Iris pigment epithelial cell (primary cell): ENCODE results near the gene ZNF583.

Experiments used
- DNase-seq: peaks from one replicate; pipeline ENCODE4 v3.0.0-alpha.2; 2011; ENCODE audit warnings: low read depth

The ZNF583 gene

GRCh38 chr19:56403764-56404704, at the start of gene ZNF583:
ZNF583 (plus strand) TSS chr19:56404332; CDS start chr19:56407115, 2,783 bp downstream.
- peak; percentile 98 for DNase-seq

GRCh38 chr19:56355517-56355916, 48.6 kb upstream of the ZNF583 start:
- no peak for DNase-seq

- DNase-seq = peak; percentile 56
Observed at GRCh38 chr19:56356944-56357343, 47.2 kb upstream of the ZNF583 start.

GRCh38 chr19:56360841-56361240, 43.3 kb upstream of the ZNF583 start:
- DNase-seq = no peak

- DNase-seq = peak; percentile 98
Observed at GRCh38 chr19:56367829-56368711, 36.1 kb upstream of the ZNF583 start.

- no peak for DNase-seq
Observed at GRCh38 chr19:56369886-56370676, 34.1 kb upstream of the ZNF583 start.

- no peak for DNase-seq
Observed at GRCh38 chr19:56372281-56372680, 31.9 kb upstream of the ZNF583 start.

- DNase-seq = peak; percentile 19
Observed at GRCh38 chr19:56377105-56377924, 26.8 kb upstream of the ZNF583 start.

- peak; percentile 46 for DNase-seq
Observed at GRCh38 chr19:56383826-56384605, 20.1 kb upstream of the ZNF583 start.

- peak; percentile 98 for DNase-seq
Observed at GRCh38 chr19:56393119-56394012, 10.8 kb upstream of the ZNF583 start, which contains the start of gene ZNF582. ZNF582 (minus strand) TSS chr19:56393534; CDS start chr19:56391752, 1,782 bp downstream.

- DNase-seq = no peak
Observed at GRCh38 chr19:56398809-56399208, 5.3 kb upstream of the ZNF583 start.

GRCh38 chr19:56400485-56400884, 3.6 kb upstream of the ZNF583 start:
- no peak for DNase-seq

- peak; percentile 43 for DNase-seq
Observed at GRCh38 chr19:56403261-56403660, 871 bp upstream of the ZNF583 start.

GRCh38 chr19:56404705-56405056, 549 bp downstream of the ZNF583 start:
- no peak for DNase-seq

- no peak for DNase-seq
Observed at GRCh38 chr19:56405062-56405461, 930 bp downstream of the ZNF583 start.

GRCh38 chr19:56423276-56423984, 19.3 kb downstream of the ZNF583 start:
- peak; percentile 5 for DNase-seq

- no peak for DNase-seq
Observed at GRCh38 chr19:56423985-56424353, 19.8 kb downstream of the ZNF583 start.

- no peak for DNase-seq
Observed at GRCh38 chr19:56441206-56441792, 37.2 kb downstream of the ZNF583 start.
